Liver (tissue), 9 donors: ENCODE data around the gene NCDN. TPM values are rescaled to one million over a fixed set of nuclear protein-coding genes. Genes with fewer than 3 reads are reported as not detected.

Experiments used
- DNase-seq: peaks from one replicate; pipeline ENCODE4 v3.0.0-alpha.2; 2017; ENCODE audit warnings: low spot score
- H3K27ac ChIP-seq, 2 donors: one replicate each; pipeline ENCODE4 v1.7.0; 2013; ENCODE audit warnings: inconsistent platforms in 2 of 2, low read length in 2 of 2, control low read depth in 1 of 2, low read depth in 1 of 2, mild to moderate bottlenecking in 1 of 2
- H3K27me3 ChIP-seq, 4 donors: one replicate each; pipeline versions ENCODE4 v1.6.1 to v1.7.0; 2013; ENCODE audit warnings: low read length in 3 of 4, inconsistent platforms in 1 of 4, mild to moderate bottlenecking in 1 of 4, moderate library complexity in 1 of 4; ENCODE audit not compliant: control insufficient read depth in 4 of 4, insufficient read depth in 4 of 4
- H3K36me3 ChIP-seq, 4 donors: one replicate each; pipeline versions ENCODE4 v1.6.1 to v1.7.0; 2013; ENCODE audit warnings: low read length in 3 of 4, mild to moderate bottlenecking in 3 of 4, low read depth in 1 of 4, moderate library complexity in 1 of 4; ENCODE audit not compliant: control insufficient read depth in 4 of 4, insufficient read depth in 3 of 4
- H3K4me1 ChIP-seq, 4 donors: one replicate each; pipeline versions ENCODE4 v1.6.1 to v1.7.0; 2013; ENCODE audit warnings: low read length in 3 of 4, mild to moderate bottlenecking in 3 of 4, moderate library complexity in 1 of 4; ENCODE audit not compliant: control insufficient read depth in 4 of 4, insufficient read depth in 4 of 4
- H3K4me3 ChIP-seq, 3 donors: one replicate each; pipeline versions ENCODE4 v1.6.1 to v1.7.0; 2013; ENCODE audit warnings: low read length in 3 of 3, control low read depth in 1 of 3, low read depth in 1 of 3, mild to moderate bottlenecking in 1 of 3
- H3K9ac ChIP-seq, 2 donors: one replicate each; pipeline ENCODE4 v1.7.0; 2013; ENCODE audit warnings: low read length in 2 of 2, mild to moderate bottlenecking in 2 of 2, moderate library complexity in 2 of 2, control low read depth in 1 of 2, low read depth in 1 of 2
- H3K9me3 ChIP-seq, 4 donors: one replicate each; pipeline versions ENCODE4 v1.6.1 to v1.7.0; 2013; ENCODE audit warnings: low read length in 3 of 4; ENCODE audit not compliant: control insufficient read depth in 4 of 4
- ATF3 ChIP-seq: IDR thresholded peaks from 2 replicates; pipeline ENCODE4 v1.6.1; 2016; ENCODE audit warnings: antibody characterized with exemption
- CTCF ChIP-seq: fragments of 150-350 bp; IDR thresholded peaks from 2 replicates; pipeline ENCODE4 v1.5.1; 2017; ENCODE audit warnings: improper control_type of control experiment, low read depth, low read length; ENCODE audit not compliant: missing input control
- EGR1 ChIP-seq, 2 donors: IDR thresholded peaks; 2 replicates each; pipeline ENCODE4 v1.6.1; 2016 to 2018; ENCODE audit warnings: antibody characterized with exemption in 2 of 2, low read depth in 2 of 2
- FOXA1 ChIP-seq: IDR thresholded peaks from 2 replicates; pipeline ENCODE4 v1.6.1; 2016; ENCODE audit warnings: antibody characterized with exemption
- FOXA2 ChIP-seq: IDR thresholded peaks from 2 replicates; pipeline ENCODE4 v1.6.1; 2016; ENCODE audit warnings: antibody characterized with exemption
- GABPA ChIP-seq, 2 donors: IDR thresholded peaks in 1 of 2; conservative IDR thresholded peaks in 1 of 2; 2 replicates each; pipeline ENCODE4 v1.6.1; 2016; ENCODE audit warnings: antibody characterized with exemption in 2 of 2, mild to moderate bottlenecking in 1 of 2, moderate library complexity in 1 of 2
- HNF4A ChIP-seq, 2 donors: conservative IDR thresholded peaks; 2 replicates each; pipeline ENCODE4 v1.6.1; 2016; ENCODE audit warnings: antibody characterized with exemption in 2 of 2, mild to moderate bottlenecking in 2 of 2
- HNF4G ChIP-seq: IDR thresholded peaks from 2 replicates; pipeline ENCODE4 v1.6.1; 2016; ENCODE audit warnings: antibody characterized with exemption
- JUND ChIP-seq, 2 donors: IDR thresholded peaks; 2 replicates each; pipeline ENCODE4 v1.6.1; 2016; ENCODE audit warnings: antibody characterized with exemption in 2 of 2
- MAX ChIP-seq: IDR thresholded peaks from 2 replicates; pipeline ENCODE4 v1.6.1; 2016; ENCODE audit warnings: antibody characterized with exemption
- NR2F2 ChIP-seq: IDR thresholded peaks from 2 replicates; pipeline ENCODE4 v1.6.1; 2016; ENCODE audit warnings: antibody characterized with exemption
- RAD21 ChIP-seq, 2 donors: IDR thresholded peaks; 2 replicates each; pipeline ENCODE4 v1.6.1; 2016; ENCODE audit warnings: antibody characterized with exemption in 2 of 2, mild to moderate bottlenecking in 2 of 2
- RXRA ChIP-seq, 2 donors: IDR thresholded peaks; 2 replicates each; pipeline ENCODE4 v1.6.1; 2017 to 2018; ENCODE audit warnings: antibody characterized with exemption in 2 of 2, mild to moderate bottlenecking in 1 of 2
- SP1 ChIP-seq: IDR thresholded peaks from 2 replicates; pipeline ENCODE4 v1.6.1; 2018; ENCODE audit warnings: antibody characterized with exemption, mild to moderate bottlenecking
- TAF1 ChIP-seq: conservative IDR thresholded peaks from 2 replicates; pipeline ENCODE4 v1.6.1; 2016; ENCODE audit warnings: antibody characterized with exemption, mild to moderate bottlenecking
- YY1 ChIP-seq: IDR thresholded peaks from 2 replicates; pipeline ENCODE4 v1.6.1; 2016; ENCODE audit warnings: antibody characterized with exemption, mild to moderate bottlenecking
- ZBTB33 ChIP-seq: IDR thresholded peaks from 2 replicates; pipeline ENCODE4 v1.6.1; 2016; ENCODE audit warnings: antibody characterized with exemption
- WGBS: extraction: QIAGEN DNeasy Blood & Tissue Kit; methylation state at CpG from one replicate; pipeline ENCODE4 v1.1.7; 2013; 5-methylcytosine and 5-hydroxymethylcytosine counted together
- polyA plus RNA-seq, 2 donors: library from polyadenylated mRNA; stranded (reverse) in 1 of 2; unstranded in 1 of 2; fragments of 200-250 nt in 1 of 2; fragments of >200 nt in 1 of 2; fragmentation: Nextera tagmentation in 1 of 2; extraction: Ambion mirVana in 1 of 2; gene quantifications; one replicate each; pipeline versions ENCODE4 v1.2.1 to v1.2.3, GENCODE V29; 2013 to 2015
- total RNA-seq, 2 donors: library from RNA; depleted of rRNA; stranded (reverse); fragments of >200 nt; gene quantifications; one replicate each; pipeline ENCODE4 v1.2.3, GENCODE V29; 2014
- TF ChIP-seq, protein P1 (sequence below): IDR thresholded peaks from 2 replicates; pipeline ENCODE4 v1.6.1; 2016; ENCODE audit warnings: antibody characterized with exemption, mild to moderate bottlenecking
- donor health status: healthy.
- donor health status: healthy.
- donor health status: healthy.
- donor health status: healthy.
- donor health status: healthy.

Gene NCDN
- total and polyA plus RNA-seq, 4 donors, result 2.7 to 7.9 (median 5.6) TPM

GRCh38 chr1:35557118-35557610, 435 bp upstream of the NCDN start, which contains the start of gene KIAA0319L:
KIAA0319L (minus strand) TSS chr1:35557403; CDS start chr1:35554491, 2,912 bp downstream.
- Histone ChIP-seq H3K9me3 (no peaks in the 10 kb centered on the region), H3K27me3 (no peaks in the 10 kb centered on the region), H3K36me3 (peaks cover 0 to 12% (median 9%) of the 10 kb centered on the region in 4 donors), H3K4me3 (peak within 1 kb of the TSS; percentile 88 to 96 (median 90)), H3K9ac (peak within 1 kb of the TSS; percentile 83 to 85), H3K4me1 (peaks cover 2 to 63% (median 49%) of the 10 kb centered on the region in 4 donors), H3K27ac (peak within 1 kb of the TSS; percentile 98 to 99)
- TF ChIP-seq ATF3, result no peak
- no peak for TF ChIP-seq HNF4A (conservative IDR thresholded peaks at IDR 0.05)
- TF ChIP-seq HNF4G, result no peak
- TF ChIP-seq YY1, result no peak
- TF ChIP-seq ZBTB33, result no peak
- no peak for TF ChIP-seq JUND (IDR thresholded peaks at IDR 0.05)
- peak; percentile 20 for TF ChIP-seq FOXA1
- TF ChIP-seq CTCF, result no peak
- TF ChIP-seq FOXA2, result no peak
- no peak for TF ChIP-seq SP1
- TF ChIP-seq GABPA (IDR thresholded peaks at IDR 0.05 in 1 of 2, conservative IDR thresholded peaks at IDR 0.05 in 1 of 2), result peak; percentile 69 to 91
- TF ChIP-seq EGR1 (IDR thresholded peaks at IDR 0.05; ENCODE audit: low read depth in 2 of 2), result no peak
- TF ChIP-seq RXRA (IDR thresholded peaks at IDR 0.05), result peak in 1 of 2 donors; percentile 28
- no peak for TF ChIP-seq MAX
- TF ChIP-seq RAD21 (IDR thresholded peaks at IDR 0.05), result no peak
- no peak for TF ChIP-seq TAF1
- peak; percentile 18 for TF ChIP-seq NR2F2
- TF ChIP-seq, protein P1, sequence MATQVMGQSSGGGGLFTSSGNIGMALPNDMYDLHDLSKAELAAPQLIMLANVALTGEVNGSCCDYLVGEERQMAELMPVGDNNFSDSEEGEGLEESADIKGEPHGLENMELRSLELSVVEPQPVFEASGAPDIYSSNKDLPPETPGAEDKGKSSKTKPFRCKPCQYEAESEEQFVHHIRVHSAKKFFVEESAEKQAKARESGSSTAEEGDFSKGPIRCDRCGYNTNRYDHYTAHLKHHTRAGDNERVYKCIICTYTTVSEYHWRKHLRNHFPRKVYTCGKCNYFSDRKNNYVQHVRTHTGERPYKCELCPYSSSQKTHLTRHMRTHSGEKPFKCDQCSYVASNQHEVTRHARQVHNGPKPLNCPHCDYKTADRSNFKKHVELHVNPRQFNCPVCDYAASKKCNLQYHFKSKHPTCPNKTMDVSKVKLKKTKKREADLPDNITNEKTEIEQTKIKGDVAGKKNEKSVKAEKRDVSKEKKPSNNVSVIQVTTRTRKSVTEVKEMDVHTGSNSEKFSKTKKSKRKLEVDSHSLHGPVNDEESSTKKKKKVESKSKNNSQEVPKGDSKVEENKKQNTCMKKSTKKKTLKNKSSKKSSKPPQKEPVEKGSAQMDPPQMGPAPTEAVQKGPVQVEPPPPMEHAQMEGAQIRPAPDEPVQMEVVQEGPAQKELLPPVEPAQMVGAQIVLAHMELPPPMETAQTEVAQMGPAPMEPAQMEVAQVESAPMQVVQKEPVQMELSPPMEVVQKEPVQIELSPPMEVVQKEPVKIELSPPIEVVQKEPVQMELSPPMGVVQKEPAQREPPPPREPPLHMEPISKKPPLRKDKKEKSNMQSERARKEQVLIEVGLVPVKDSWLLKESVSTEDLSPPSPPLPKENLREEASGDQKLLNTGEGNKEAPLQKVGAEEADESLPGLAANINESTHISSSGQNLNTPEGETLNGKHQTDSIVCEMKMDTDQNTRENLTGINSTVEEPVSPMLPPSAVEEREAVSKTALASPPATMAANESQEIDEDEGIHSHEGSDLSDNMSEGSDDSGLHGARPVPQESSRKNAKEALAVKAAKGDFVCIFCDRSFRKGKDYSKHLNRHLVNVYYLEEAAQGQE, result peak; percentile 95
- no peak for DNase-seq
- WGBS, result under 1% methylated on average over 39 of the region's 39 CpGs
